ENCODE results near the gene PRKN. TPM values are rescaled to one million over a fixed set of nuclear protein-coding genes. Genes with fewer than 3 reads are reported as not detected.

Gene PRKN
- total RNA-seq, 4 donors from 2014 or later = 5.5 to 17.9 (median 6.8) TPM

DNA sequence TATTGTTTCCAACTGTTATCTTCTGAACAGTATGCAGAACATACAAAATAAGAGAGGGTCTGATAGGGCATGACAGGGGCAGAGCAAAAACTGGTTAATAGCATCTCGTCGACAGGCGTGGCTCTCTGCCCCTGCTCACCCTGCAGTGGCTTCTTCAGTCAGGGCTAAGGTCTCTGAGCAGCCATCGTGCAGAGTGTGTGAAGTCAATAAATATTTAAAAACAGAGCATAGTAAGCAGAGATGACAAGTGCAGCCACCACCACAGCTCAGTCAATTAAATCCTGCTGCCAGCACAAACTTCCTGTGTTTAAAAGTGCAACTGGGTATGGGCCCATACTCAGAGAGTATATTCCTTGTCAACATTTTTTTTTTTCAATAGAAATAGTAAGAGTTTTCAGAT lies 1080.3 kb downstream of the PRKN start:
- WGBS, 2 donors = 50 to 65% methylated on average over 4 of the region's 4 CpGs
- no peak for DNase-seq (ENCODE audit: low spot score in 2 of 2)
- H3K27ac ChIP-seq = no peak overlapping the region
- no peaks in the 10 kb centered on the region for H3K36me3 ChIP-seq
- H3K27me3 ChIP-seq = no peaks in the 10 kb centered on the region
- H3K4me1 ChIP-seq = no peaks in the 10 kb centered on the region
- no peak overlapping the region for H3K4me3 ChIP-seq
- TF ChIP-seq POLR2A (IDR thresholded peaks at IDR 0.05) (no peak), EP300 (IDR thresholded peaks at IDR 0.05) (no peak)
- TF ChIP-seq, protein P1, sequence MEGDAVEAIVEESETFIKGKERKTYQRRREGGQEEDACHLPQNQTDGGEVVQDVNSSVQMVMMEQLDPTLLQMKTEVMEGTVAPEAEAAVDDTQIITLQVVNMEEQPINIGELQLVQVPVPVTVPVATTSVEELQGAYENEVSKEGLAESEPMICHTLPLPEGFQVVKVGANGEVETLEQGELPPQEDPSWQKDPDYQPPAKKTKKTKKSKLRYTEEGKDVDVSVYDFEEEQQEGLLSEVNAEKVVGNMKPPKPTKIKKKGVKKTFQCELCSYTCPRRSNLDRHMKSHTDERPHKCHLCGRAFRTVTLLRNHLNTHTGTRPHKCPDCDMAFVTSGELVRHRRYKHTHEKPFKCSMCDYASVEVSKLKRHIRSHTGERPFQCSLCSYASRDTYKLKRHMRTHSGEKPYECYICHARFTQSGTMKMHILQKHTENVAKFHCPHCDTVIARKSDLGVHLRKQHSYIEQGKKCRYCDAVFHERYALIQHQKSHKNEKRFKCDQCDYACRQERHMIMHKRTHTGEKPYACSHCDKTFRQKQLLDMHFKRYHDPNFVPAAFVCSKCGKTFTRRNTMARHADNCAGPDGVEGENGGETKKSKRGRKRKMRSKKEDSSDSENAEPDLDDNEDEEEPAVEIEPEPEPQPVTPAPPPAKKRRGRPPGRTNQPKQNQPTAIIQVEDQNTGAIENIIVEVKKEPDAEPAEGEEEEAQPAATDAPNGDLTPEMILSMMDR (IDR thresholded peaks at IDR 0.05) = no peak
- peaks cover 0 to 12% (median 0%) of the 10 kb centered on the region in 4 donors for H3K9me3 ChIP-seq

DNA sequence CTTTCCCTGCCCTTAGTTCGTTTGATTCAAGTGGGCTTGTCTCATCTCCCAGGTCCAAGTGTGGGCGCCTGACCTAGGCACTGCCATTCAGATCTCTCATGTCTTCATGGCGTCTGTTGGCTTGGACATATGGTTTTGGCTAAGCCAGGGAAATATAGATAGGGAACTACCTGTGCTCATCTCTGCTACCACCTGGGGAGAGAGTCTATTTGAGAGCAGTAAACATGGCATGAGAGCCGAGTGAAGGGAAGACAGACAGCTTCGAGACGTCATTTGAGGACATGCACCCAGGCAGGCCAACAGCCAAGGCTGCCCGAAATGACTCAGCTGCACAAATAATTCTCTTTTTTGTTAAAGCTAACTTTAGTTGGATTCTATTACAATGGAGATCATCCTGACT lies 1083.0 kb downstream of the PRKN start:
- Histone ChIP-seq H3K9me3 (no peaks in the 10 kb centered on the region), H3K4me3 (no peak overlapping the region), H3K4me1 (peaks cover 0 to 7% (median 0%) of the 10 kb centered on the region in 4 donors), H3K27ac (no peak overlapping the region), H3K36me3 (no peaks in the 10 kb centered on the region), H3K27me3 (no peaks in the 10 kb centered on the region)
- 66 to 82% methylated on average over 7 of the region's 7 CpGs for WGBS, 2 donors
- TF ChIP-seq EP300 (IDR thresholded peaks at IDR 0.05) (no peak), POLR2A (IDR thresholded peaks at IDR 0.05) (no peak)
- TF ChIP-seq, protein P1 (IDR thresholded peaks at IDR 0.05) = no peak
- DNase-seq (ENCODE audit: low spot score in 2 of 2) = no peak

DNA sequence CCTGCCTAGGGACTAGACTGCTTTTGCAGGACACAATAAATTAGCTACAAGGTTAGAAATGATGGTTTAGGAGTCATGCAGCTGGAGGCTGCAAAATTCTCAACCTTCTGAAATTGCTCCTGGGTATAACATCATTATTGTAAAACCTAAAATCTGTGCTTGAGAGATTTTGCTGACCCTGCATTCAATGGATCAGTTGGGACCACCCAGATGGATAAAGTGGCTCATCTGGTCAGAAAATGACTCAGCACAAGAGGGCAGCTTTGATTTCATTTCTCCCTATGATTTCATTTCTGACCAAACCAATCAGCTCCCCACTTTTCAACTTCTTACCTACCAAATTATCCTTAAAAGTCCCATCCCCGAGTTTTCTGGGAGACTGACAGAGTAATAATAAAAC lies 1086.4 kb downstream of the PRKN start:
- Histone ChIP-seq H3K36me3 (no peaks in the 10 kb centered on the region), H3K4me1 (peaks cover 0 to 10% (median 0%) of the 10 kb centered on the region in 4 donors), H3K4me3 (no peak overlapping the region), H3K27me3 (no peaks in the 10 kb centered on the region), H3K9me3 (peaks cover 0 to 4% (median 0%) of the 10 kb centered on the region in 4 donors), H3K27ac (no peak overlapping the region)
- WGBS, 2 donors = 58 to 76% methylated on average over 1 of the region's 1 CpG
- DNase-seq (ENCODE audit: low spot score in 2 of 2) = no peak
- no peak for TF ChIP-seq EP300 (IDR thresholded peaks at IDR 0.05)
- TF ChIP-seq, protein P1 (IDR thresholded peaks at IDR 0.05) = no peak
- no peak for TF ChIP-seq POLR2A (IDR thresholded peaks at IDR 0.05)

DNA sequence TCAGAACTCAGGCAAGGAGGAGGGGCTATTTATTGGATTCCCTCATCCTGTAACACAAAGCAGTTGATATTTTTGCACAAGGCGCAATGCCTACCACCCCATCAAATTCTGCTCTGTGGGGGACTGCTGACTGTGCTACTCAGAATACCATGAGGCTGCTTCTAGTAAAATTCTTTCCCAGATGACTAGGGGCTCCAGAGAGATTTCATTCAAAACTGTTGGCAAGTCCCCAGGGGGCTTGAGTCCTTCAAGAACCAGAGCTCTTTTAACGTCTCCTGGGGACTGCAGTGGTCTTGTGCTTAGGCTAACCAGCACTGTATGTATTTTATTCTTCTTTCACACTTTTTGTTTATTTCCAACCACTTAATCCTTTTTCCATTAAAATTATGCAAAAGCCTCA lies 1087.8 kb downstream of the PRKN start:
- Histone ChIP-seq H3K27ac (no peak overlapping the region), H3K36me3 (no peaks in the 10 kb centered on the region), H3K4me3 (no peak overlapping the region), H3K9me3 (peaks cover 0 to 4% (median 0%) of the 10 kb centered on the region in 4 donors), H3K27me3 (no peaks in the 10 kb centered on the region), H3K4me1 (peaks cover 0 to 10% (median 0%) of the 10 kb centered on the region in 4 donors)
- WGBS, 2 donors = 43 to 52% methylated on average over 2 of the region's 2 CpGs
- DNase-seq (ENCODE audit: low spot score in 2 of 2) = no peak
- TF ChIP-seq POLR2A (IDR thresholded peaks at IDR 0.05) (no peak), EP300 (IDR thresholded peaks at IDR 0.05) (no peak)
- TF ChIP-seq, protein P1 (IDR thresholded peaks at IDR 0.05) = no peak

DNA sequence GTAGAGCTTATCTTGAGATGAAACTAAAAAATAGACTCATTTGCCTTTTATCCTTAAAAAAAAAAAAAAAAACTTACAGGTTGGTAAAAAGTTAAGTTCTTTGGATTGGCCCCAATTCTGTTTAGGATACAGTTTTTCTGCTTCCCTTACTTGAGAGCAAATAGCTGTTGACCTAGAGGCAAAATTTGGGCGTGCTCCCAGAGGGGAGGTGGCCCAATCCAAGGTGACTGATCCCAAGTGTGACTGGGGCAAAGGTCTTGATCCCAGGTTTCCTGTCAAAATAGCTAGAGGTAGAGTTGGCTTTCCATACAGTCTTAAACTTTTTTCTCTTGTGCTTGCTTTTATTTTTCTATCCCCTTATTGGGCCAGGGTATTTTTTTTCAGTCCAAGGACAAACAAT lies 1089.9 kb downstream of the PRKN start:
- H3K36me3 ChIP-seq = no peaks in the 10 kb centered on the region
- peaks cover 0 to 4% (median 0%) of the 10 kb centered on the region in 4 donors for H3K9me3 ChIP-seq
- WGBS, 2 donors = 92 to 100% methylated on average over 1 of the region's 1 CpG
- DNase-seq (ENCODE audit: low spot score in 2 of 2) = no peak
- no peak overlapping the region for H3K27ac ChIP-seq
- H3K27me3 ChIP-seq = no peaks in the 10 kb centered on the region
- peaks cover 0 to 10% (median 0%) of the 10 kb centered on the region in 4 donors for H3K4me1 ChIP-seq
- no peak for TF ChIP-seq POLR2A (IDR thresholded peaks at IDR 0.05)
- no peak for TF ChIP-seq EP300 (IDR thresholded peaks at IDR 0.05)
- TF ChIP-seq, protein P1 (IDR thresholded peaks at IDR 0.05) = no peak
- no peak overlapping the region for H3K4me3 ChIP-seq

Data from tibial nerve (tissue), 4 donors.